Ectodermal cell (in vitro differentiated cells): ENCODE measurements around the gene E2F7.

Source experiments
- H3K27ac ChIP-seq: 2 replicates; pipeline ENCODE4 v1.7.0; 2013; ENCODE audit warnings: mild to moderate bottlenecking, low read depth, low read length; ENCODE audit not compliant: insufficient read depth, poor library complexity, severe bottlenecking
- H3K27me3 ChIP-seq: 2 replicates; pipeline ENCODE4 v1.7.0; 2013; ENCODE audit warnings: mild to moderate bottlenecking, low read length; ENCODE audit not compliant: insufficient read depth, control insufficient read depth, poor library complexity, severe bottlenecking
- H3K36me3 ChIP-seq: one replicate; pipeline ENCODE4 v1.7.0; 2013; ENCODE audit warnings: low read length; ENCODE audit not compliant: control insufficient read depth, insufficient read depth
- H3K4me1 ChIP-seq: one replicate; pipeline ENCODE4 v1.7.0; 2013; ENCODE audit warnings: low read length; ENCODE audit not compliant: control insufficient read depth, insufficient read depth
- H3K4me3 ChIP-seq: 2 replicates; pipeline ENCODE4 v1.7.0; 2013; ENCODE audit warnings: low read depth, low read length, control low read depth; ENCODE audit not compliant: insufficient read depth
- H3K9me3 ChIP-seq: 2 replicates; pipeline ENCODE4 v1.7.0; 2013; ENCODE audit warnings: mild to moderate bottlenecking, low read length, moderate library complexity; ENCODE audit not compliant: control insufficient read depth
- WGBS, 2 experiments: methylation state at CpG; one replicate each; pipeline ENCODE4 v1.1.7; 2013; ENCODE audit warnings: missing lambda C conversion rate in 2 of 2; 5-methylcytosine and 5-hydroxymethylcytosine counted together

Gene E2F7

GRCh38 chr12:77031745-77032144 lies 33.6 kb downstream of the E2F7 start:
- peaks cover 49% of the 10 kb centered on the region for H3K36me3 ChIP-seq
- no peak overlapping the region for H3K27ac ChIP-seq
- H3K4me3 ChIP-seq = no peak overlapping the region
- H3K9me3 ChIP-seq = no peaks in the 10 kb centered on the region
- no peaks in the 10 kb centered on the region for H3K4me1 ChIP-seq
- 96 to 97% methylated on average over 4 of the region's 4 CpGs for WGBS, 2 experiments
- no peaks in the 10 kb centered on the region for H3K27me3 ChIP-seq

GRCh38 chr12:77025782-77026314 lies 39.5 kb downstream of the E2F7 start:
- H3K9me3 ChIP-seq = no peaks in the 10 kb centered on the region
- H3K4me3 ChIP-seq = no peak overlapping the region
- no peak overlapping the region for H3K27ac ChIP-seq
- H3K36me3 ChIP-seq = peaks cover 54% of the 10 kb centered on the region
- no peaks in the 10 kb centered on the region for H3K27me3 ChIP-seq
- WGBS, 2 experiments = 90 to 93% methylated on average over 6 of the region's 6 CpGs
- H3K4me1 ChIP-seq = no peaks in the 10 kb centered on the region

GRCh38 chr12:77023501-77023900 lies 41.9 kb downstream of the E2F7 start:
- Histone ChIP-seq H3K27me3 (no peaks in the 10 kb centered on the region), H3K4me1 (no peaks in the 10 kb centered on the region), H3K27ac (no peak overlapping the region), H3K4me3 (no peak overlapping the region), H3K9me3 (no peaks in the 10 kb centered on the region), H3K36me3 (peaks cover 49% of the 10 kb centered on the region)
- WGBS, 2 experiments = 90 to 93% methylated on average over 5 to 6 of the region's 6 CpGs

- Histone ChIP-seq H3K36me3 (peaks cover 43% of the 10 kb centered on the region), H3K4me1 (no peaks in the 10 kb centered on the region), H3K27me3 (no peaks in the 10 kb centered on the region), H3K4me3 (no peak overlapping the region), H3K9me3 (no peaks in the 10 kb centered on the region), H3K27ac (no peak overlapping the region)
- WGBS, 2 experiments = 93 to 99% methylated on average over 2 of the region's 2 CpGs
These were observed 45.4 kb downstream of the E2F7 start for GRCh38 chr12:77019920-77020319.

- H3K9me3 ChIP-seq = no peaks in the 10 kb centered on the region
- no peak overlapping the region for H3K4me3 ChIP-seq
- H3K27me3 ChIP-seq = no peaks in the 10 kb centered on the region
- peaks cover 23% of the 10 kb centered on the region for H3K36me3 ChIP-seq
- WGBS, 2 experiments = 100% methylated on average over 1 of the region's 1 CpG
- no peaks in the 10 kb centered on the region for H3K4me1 ChIP-seq
- H3K27ac ChIP-seq = no peak overlapping the region
These were observed 48.8 kb downstream of the E2F7 start for GRCh38 chr12:77016606-77017005.

- peaks cover 2% of the 10 kb centered on the region for H3K36me3 ChIP-seq
- H3K27ac ChIP-seq = no peak overlapping the region
- 69 to 100% methylated on average over 1 of the region's 1 CpG for WGBS, 2 experiments
- H3K4me1 ChIP-seq = no peaks in the 10 kb centered on the region
- no peak overlapping the region for H3K4me3 ChIP-seq
- H3K27me3 ChIP-seq = no peaks in the 10 kb centered on the region
- no peaks in the 10 kb centered on the region for H3K9me3 ChIP-seq
These were observed 52.3 kb downstream of the E2F7 start for GRCh38 chr12:77013091-77013490.

DNA sequence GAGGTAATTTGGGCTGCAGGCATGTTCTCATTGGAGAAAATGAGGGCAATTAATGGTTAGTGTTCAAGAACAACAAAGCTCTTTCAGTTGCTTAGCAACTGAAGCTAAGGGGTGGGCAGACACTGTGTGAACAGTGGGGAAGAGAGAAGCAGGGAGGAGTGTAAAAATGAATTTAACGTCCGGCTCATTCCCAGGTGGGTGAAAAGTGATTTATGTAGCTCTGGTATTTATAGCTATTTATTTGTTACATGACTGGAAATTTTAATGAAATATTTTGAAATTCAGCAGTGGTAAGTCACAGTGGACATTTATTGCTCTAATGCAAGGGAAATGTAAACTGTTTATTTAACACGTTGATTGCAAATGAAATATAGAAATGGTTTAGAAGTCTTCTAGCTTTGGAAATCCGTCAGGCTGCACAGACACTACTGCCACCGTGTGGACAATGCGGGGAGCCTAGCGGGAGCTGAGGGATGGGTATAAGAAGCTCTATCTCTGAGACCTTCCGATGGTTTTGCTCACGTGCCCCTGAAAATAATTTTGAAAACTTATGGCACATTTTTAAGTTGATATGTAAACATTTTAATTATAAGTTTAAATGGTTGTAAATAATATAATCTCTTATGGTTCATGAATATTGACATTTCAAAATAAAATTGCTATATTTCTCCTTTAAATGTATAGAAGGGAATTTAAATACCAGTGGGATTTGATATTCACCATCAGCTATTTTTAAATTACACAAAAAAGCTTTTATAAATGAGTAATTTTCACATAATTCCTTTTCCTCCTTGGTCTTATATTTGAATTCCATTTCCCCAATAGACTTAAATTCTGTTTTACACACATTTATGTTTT lies 54.4 kb downstream of the E2F7 start:
- no peak overlapping the region for H3K4me3 ChIP-seq
- WGBS, 2 experiments = 25 to 29% methylated on average over 7 to 9 of the region's 9 CpGs
- no peak overlapping the region for H3K27ac ChIP-seq
- no peaks in the 10 kb centered on the region for H3K36me3 ChIP-seq
- no peaks in the 10 kb centered on the region for H3K27me3 ChIP-seq
- no peaks in the 10 kb centered on the region for H3K9me3 ChIP-seq
- H3K4me1 ChIP-seq = no peaks in the 10 kb centered on the region

GRCh38 chr12:77007476-77007875 lies 57.9 kb downstream of the E2F7 start:
- WGBS, 2 experiments = 92 to 94% methylated on average over 5 of the region's 5 CpGs
- no peaks in the 10 kb centered on the region for H3K27me3 ChIP-seq
- H3K9me3 ChIP-seq = no peaks in the 10 kb centered on the region
- H3K36me3 ChIP-seq = no peaks in the 10 kb centered on the region
- H3K27ac ChIP-seq = no peak overlapping the region
- H3K4me1 ChIP-seq = no peaks in the 10 kb centered on the region
- H3K4me3 ChIP-seq = no peak overlapping the region

DNA sequence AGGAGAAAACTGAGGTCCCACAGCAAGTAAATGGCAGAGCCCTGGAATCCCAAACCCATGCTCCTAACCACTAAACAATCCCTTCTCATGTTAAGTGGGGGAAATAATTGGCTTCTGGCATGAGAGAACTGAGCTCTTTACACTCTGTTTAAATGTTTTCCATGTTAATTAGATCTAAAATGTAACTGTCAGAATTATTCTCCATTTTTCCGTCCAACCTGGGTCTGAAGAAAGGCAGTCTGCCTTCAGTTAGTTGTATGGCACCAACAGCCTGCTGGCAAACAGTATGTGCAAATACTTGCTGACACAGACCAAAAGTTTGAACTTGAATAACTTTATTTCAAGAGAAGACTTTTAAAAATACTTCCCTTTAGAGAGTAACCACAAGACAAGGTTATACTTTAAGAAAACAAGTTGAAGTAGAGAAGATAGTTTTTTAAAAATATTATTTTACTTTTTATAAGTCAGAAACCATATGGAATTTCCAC lies 59.7 kb downstream of the E2F7 start:
- Histone ChIP-seq H3K9me3 (no peaks in the 10 kb centered on the region), H3K4me1 (no peaks in the 10 kb centered on the region), H3K36me3 (no peaks in the 10 kb centered on the region), H3K4me3 (no peak overlapping the region), H3K27me3 (no peaks in the 10 kb centered on the region), H3K27ac (no peak overlapping the region)
- WGBS, 2 experiments = 88 to 93% methylated on average over 1 of the region's 1 CpG

- H3K27ac ChIP-seq = no peak overlapping the region
- no peaks in the 10 kb centered on the region for H3K4me1 ChIP-seq
- no peak overlapping the region for H3K4me3 ChIP-seq
- no peaks in the 10 kb centered on the region for H3K36me3 ChIP-seq
- no peaks in the 10 kb centered on the region for H3K27me3 ChIP-seq
- H3K9me3 ChIP-seq = no peaks in the 10 kb centered on the region
- 97% methylated on average over 2 of the region's 2 CpGs for WGBS, 2 experiments
These were observed 61.5 kb downstream of the E2F7 start for GRCh38 chr12:77003914-77004313.
